Measurements from ENCODE around the gene CFB. TPM values are rescaled to one million over a fixed set of nuclear protein-coding genes. Genes with fewer than 3 reads are reported as not detected.

Gene CFB
- total and polyA plus RNA-seq, 2 of the 13 experiments (the other 11 are each of a cell fraction or from before 2014, with no cell fraction given): 171 to 513 TPM

- peak; percentile 96 for TF ChIP-seq ZNF18 (CRISPR knock-in tag; IDR thresholded peaks at IDR 0.05; ENCODE audit: insufficient replicate concordance)
- TF ChIP-seq NCOR1 (IDR thresholded peaks at IDR 0.05; ENCODE audit: borderline replicate concordance, low read length): peak; percentile 92
- peak; percentile 48; the same call in 1 of the 2 replicates for TF ChIP-seq CCDC6 (CRISPR knock-in tag; IDR thresholded peaks at IDR 0.05)
- TF ChIP-seq ZNF512B (CRISPR knock-in tag; IDR thresholded peaks at IDR 0.05; ENCODE audit: borderline replicate concordance): peak; percentile 75; the same call in 1 of the 2 replicates
- TF ChIP-seq ZNF207 (IDR thresholded peaks at IDR 0.05; ENCODE audit: borderline replicate concordance): no peak
- peak; percentile 45 for TF ChIP-seq ERF (CRISPR knock-in tag; IDR thresholded peaks at IDR 0.05)
- TF ChIP-seq CHD4 (IDR thresholded peaks at IDR 0.05; ENCODE audit: borderline replicate concordance, low read length): peak; percentile 92; the same call in 1 of the 2 replicates
- peak; percentile 40; the same call in 1 of the 2 replicates for TF ChIP-seq KDM5A (IDR thresholded peaks at IDR 0.05; ENCODE audit: borderline replicate concordance, low read length)
- TF ChIP-seq ZNF557 (CRISPR knock-in tag; IDR thresholded peaks at IDR 0.05): no peak
- TF ChIP-seq ZZZ3 (CRISPR knock-in tag; IDR thresholded peaks at IDR 0.05; ENCODE audit: borderline replicate concordance): no peak
- peak; percentile 86 for TF ChIP-seq THAP11 (CRISPR knock-in tag; IDR thresholded peaks at IDR 0.05)
- no peak for TF ChIP-seq ZNF510 (CRISPR knock-in tag; IDR thresholded peaks at IDR 0.05; ENCODE audit: low read depth)
- no peak for TF ChIP-seq ZBTB3 (CRISPR knock-in tag; IDR thresholded peaks at IDR 0.05; ENCODE audit: borderline replicate concordance, low read depth)
- TF ChIP-seq NAIF1 (CRISPR knock-in tag; IDR thresholded peaks at IDR 0.05; ENCODE audit: borderline replicate concordance): no peak; the same call in 1 of the 2 replicates
- peak; percentile 97 for TF ChIP-seq CEBPB (IDR thresholded peaks at IDR 0.05; ENCODE audit: borderline replicate concordance, low read depth, low read length)
- peak; percentile 81 for TF ChIP-seq ATF2 (CRISPR knock-in tag; IDR thresholded peaks at IDR 0.05)
- peak; percentile 74; the same call in 1 of the 2 replicates for TF ChIP-seq ZNF687 (CRISPR knock-in tag; IDR thresholded peaks at IDR 0.05)
- TF ChIP-seq DRAP1 (CRISPR knock-in tag; IDR thresholded peaks at IDR 0.05): peak; percentile 77; the same call in 1 of the 2 replicates
Measured at GRCh38 chr6:31927242-31927862, 18.5 kb upstream of the CFB start, which contains the start of gene C2 (continued).
